HepG2 (cell line): ENCODE results near the gene GALNT9. TPM values are rescaled to one million over a fixed set of nuclear protein-coding genes. Genes with fewer than 3 reads are reported as not detected.

Experiments
- ATAC-seq: fragments of 200-7000 bp; cut with Tn5 transposase; 3 replicates; pipeline ENCODE4 v1.9.1; 2020; ENCODE audit warnings: mild to moderate bottlenecking, moderate library complexity
- BruUV-seq: library from RNA; stranded (reverse); fragments of 400-500 nt; replicated peaks from 2 replicates; lab custom pipeline; 2021; lab: Mats Ljungman, UMichigan
- CTCF ChIA-PET: fragments of 300-600 bp; formaldehyde crosslinking; extraction: SDS; loops from one replicate; lab custom pipeline; 2021; ENCODE audit warnings: low total read pairs, inconsistent platforms, low intra/inter-chr PET ratio; lab: Yijun Ruan, JAX
- POLR2A ChIA-PET: fragments of 350-600 bp; sonication (Branson Sonifier 250); formaldehyde crosslinking; loops from one replicate; lab custom pipeline; 2020; ENCODE audit warnings: antibody characterized with exemption, inconsistent platforms; lab: Yijun Ruan, JAX
- DNase-seq: peaks from one replicate; pipeline ENCODE4 v3.0.0-alpha.2; 2015; ENCODE audit warnings: low spot score
- FAIRE-seq: peaks from 3 replicates; lab custom pipeline; 2011; peaks lifted over from hg19 to GRCh38; lab: Jason Lieb, UNC
- H2AFZ ChIP-seq: one replicate; pipeline ENCODE4 v1.6.1; 2011; ENCODE audit warnings: low read length, inconsistent platforms
- H3K27ac ChIP-seq: fragments of 300-600 bp; 3 replicates; pipeline ENCODE4 v1.8.0; 2011; ENCODE audit warnings: mixed run types, mild to moderate bottlenecking, mixed read lengths, low read length, inconsistent platforms; ENCODE audit not compliant: insufficient read depth; ENCODE audit errors: extremely low read length
- H3K27me3 ChIP-seq, 2 experiments: fragments of 200-600 bp in 1 of 2; 2 replicates in 1 of 2; 3 replicates in 1 of 2; pipeline versions ENCODE4 v1.6.0 to v1.8.0; 2011; ENCODE audit warnings: low read length in 2 of 2, mild to moderate bottlenecking in 2 of 2, moderate library complexity in 2 of 2, inconsistent platforms in 1 of 2; ENCODE audit not compliant: insufficient read depth in 2 of 2, control insufficient read depth in 1 of 2
- H3K36me3 ChIP-seq, 2 experiments: fragments of 200-600 bp in 1 of 2; replicated peaks in 1 of 2; 2 replicates in 1 of 2; 3 replicates in 1 of 2; pipeline versions ENCODE4 v1.5.1 to v1.8.0; 2011; ENCODE audit warnings: low read length in 2 of 2, inconsistent platforms in 1 of 2; ENCODE audit not compliant: insufficient read depth in 2 of 2, control insufficient read depth in 1 of 2
- H3K4me1 ChIP-seq: 2 replicates; pipeline ENCODE4 v1.5.1; 2012; ENCODE audit warnings: low read length, inconsistent platforms; ENCODE audit not compliant: insufficient read depth
- H3K4me2 ChIP-seq: 2 replicates; pipeline ENCODE4 v1.6.0; 2011; ENCODE audit warnings: low read depth, low read length, inconsistent platforms
- H3K4me3 ChIP-seq, 3 experiments: fragments of 200-600 bp in 1 of 3; sonication (generic), shearing (Covaris generic) in 1 of 3; replicated peaks in 1 of 3; 2 replicates each; pipeline ENCODE4 v1.5.1; 2011 to 2016; ENCODE audit warnings: low read length in 3 of 3, inconsistent platforms in 2 of 3, low read depth in 2 of 3, mild to moderate bottlenecking in 2 of 3, control low read depth in 1 of 3, mixed read lengths in 1 of 3; ENCODE audit not compliant: insufficient read depth in 1 of 3
- H3K79me2 ChIP-seq: one replicate; pipeline ENCODE4 v1.6.1; 2011; ENCODE audit warnings: low read length, inconsistent platforms; ENCODE audit not compliant: insufficient read depth
- H3K9ac ChIP-seq: 2 replicates; pipeline ENCODE4 v1.6.0; 2011; ENCODE audit warnings: mild to moderate bottlenecking, low read depth, low read length, inconsistent platforms; ENCODE audit not compliant: insufficient read depth
- H3K9me3 ChIP-seq: 2 replicates; pipeline ENCODE4 v1.5.1; 2012; ENCODE audit warnings: mild to moderate bottlenecking, low read length
- H4K20me1 ChIP-seq: 2 replicates; pipeline ENCODE4 v1.6.0; 2011; ENCODE audit warnings: inconsistent platforms, mild to moderate bottlenecking, low read length, moderate library complexity; ENCODE audit not compliant: insufficient read depth
- CBFB ChIP-seq: sonication (generic); formaldehyde crosslinking; IDR thresholded peaks from 2 replicates; pipeline ENCODE4 v1.4.0; 2020; ENCODE audit warnings: missing genetic modification reagents
- CBX1 ChIP-seq: IDR thresholded peaks from one replicate; pipeline ENCODE4 v1.6.1; 2016; ENCODE audit warnings: antibody characterized with exemption, low read depth
- CHCHD3 ChIP-seq: sonication (generic); formaldehyde crosslinking; IDR thresholded peaks from 2 replicates; pipeline ENCODE4 v1.8.0; 2022; ENCODE audit warnings: mild to moderate bottlenecking, missing genetic modification reagents, moderate library complexity
- DR1 ChIP-seq: sonication (generic); formaldehyde crosslinking; IDR thresholded peaks from 2 replicates; pipeline ENCODE4 v1.8.0; 2021; ENCODE audit warnings: mild to moderate bottlenecking, missing genetic modification reagents, inconsistent platforms
- NR1H2 ChIP-seq: sonication (generic); formaldehyde crosslinking; IDR thresholded peaks from 2 replicates; pipeline ENCODE4 v1.8.1; 2022; ENCODE audit warnings: low read depth, missing genetic modification reagents, borderline replicate concordance
- RCOR2 ChIP-seq: IDR thresholded peaks from 2 replicates; pipeline ENCODE4 v1.6.1; 2016; ENCODE audit warnings: missing biosample characterization, missing genetic modification reagents
- TCF12 ChIP-seq, 2 experiments: fragments of 450-650 bp in 1 of 2; sonication (generic) in 1 of 2; formaldehyde crosslinking in 1 of 2; IDR thresholded peaks; 2 replicates each; pipeline versions ENCODE4 v1.6.1 to v1.8.0; 2017 to 2022; ENCODE audit warnings: antibody characterized with exemption in 1 of 2, mild to moderate bottlenecking in 1 of 2, missing genetic modification reagents in 1 of 2, moderate library complexity in 1 of 2
- TMF1 ChIP-seq: sonication (generic); formaldehyde crosslinking; IDR thresholded peaks from 2 replicates; pipeline ENCODE4 v1.8.1; 2022; ENCODE audit warnings: low read depth, missing genetic modification reagents
- YEATS4 ChIP-seq: sonication (generic); formaldehyde crosslinking; IDR thresholded peaks from 2 replicates; pipeline ENCODE4 v1.4.0; 2020; ENCODE audit warnings: missing genetic modification reagents, borderline replicate concordance
- ZFP36L1 ChIP-seq: sonication (generic); formaldehyde crosslinking; IDR thresholded peaks from 2 replicates; pipeline ENCODE4 v1.8.0; 2022; ENCODE audit warnings: mild to moderate bottlenecking, missing genetic modification reagents, moderate library complexity
- ZNF333 ChIP-seq: sonication (generic); formaldehyde crosslinking; IDR thresholded peaks from 2 replicates; pipeline ENCODE4 v1.4.0; 2020; ENCODE audit warnings: mild to moderate bottlenecking, missing genetic modification reagents, borderline replicate concordance
- ZNF792 ChIP-seq: IDR thresholded peaks from 2 replicates; pipeline ENCODE4 v1.6.1; 2016
- WGBS: methylation state at CpG from one replicate; pipeline ENCODE4 v1.1.6; 2017; ENCODE audit warnings: low lambda C conversion rate; 5-methylcytosine and 5-hydroxymethylcytosine counted together
- in situ Hi-C: cut with HindIII; loops from 2 replicates; pipeline ENCODE4 v1.10.0; 2017; ENCODE audit warnings: low pct_unique_long_range_greater_than_20kb; ENCODE audit not compliant: extremely low pct_ligation_motif_present
- intact Hi-C: fragments of 100-400 bp; cut with micrococcal nuclease; formaldehyde crosslinking; loops from one replicate; pipeline ENCODE4 v1.10.0; 2022; ENCODE audit not compliant: unreplicated experiment
- polyA plus RNA-seq, 8 experiments: library from polyadenylated mRNA; depleted of rRNA in 3 of 8; stranded (reverse) in 7 of 8; unstranded in 1 of 8; fragments of >200 nt; fragmentation: Illumina TruSeq in 4 of 8; extraction: Trizol in 4 of 8; gene quantifications; 2 replicates each; pipeline versions ENCODE4 v1.2.1 to v1.2.3, GENCODE V29; 2011 to 2016; ENCODE audit warnings: low read depth in 4 of 8, missing spikeins in 1 of 8, mixed read lengths in 1 of 8; ENCODE audit not compliant: insufficient read depth in 1 of 8
- total RNA-seq, 5 experiments: library from RNA; depleted of rRNA; stranded (reverse); fragments of >200 nt; fragmentation: Illumina TruSeq; extraction: Trizol; gene quantifications; 2 replicates each; pipeline ENCODE4 v1.2.3, GENCODE V29; 2016; ENCODE audit warnings: low read depth in 1 of 5

The GALNT9 gene
- total and polyA plus RNA-seq, 2 of the 13 experiments (the other 11 are each of a cell fraction or from before 2014, with no cell fraction given), result 0.04 TPM; not detected in 1

DNA sequence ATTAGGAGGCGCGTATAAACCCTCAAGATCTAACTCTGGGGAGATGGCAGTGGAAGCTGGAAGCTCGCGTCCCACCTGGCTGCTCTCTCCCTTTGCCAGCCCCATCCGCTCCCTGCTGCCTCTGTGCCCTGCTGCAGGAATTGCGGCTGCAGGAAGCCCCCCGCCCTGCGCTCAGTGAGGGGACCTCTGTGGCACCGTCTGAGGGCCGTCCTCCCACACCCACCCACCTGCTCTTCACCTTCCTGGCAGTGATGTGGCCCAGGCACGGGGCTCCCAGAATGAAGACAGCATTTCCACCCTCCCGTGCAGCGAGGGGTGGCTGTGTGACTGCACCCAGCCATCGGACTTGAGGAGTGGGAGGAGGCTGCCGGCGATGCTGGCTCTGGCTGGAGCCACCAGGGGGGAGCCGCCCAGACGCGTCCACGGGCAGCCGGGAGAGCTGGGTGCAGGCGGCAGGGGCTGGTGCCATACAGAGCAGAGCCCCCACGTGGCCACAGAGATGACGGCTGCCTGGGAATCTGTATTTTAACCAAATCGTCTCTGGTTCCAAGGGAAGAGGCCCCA, 28.3 kb upstream of the GALNT9 start:
- intact Hi-C loops (no loop called here), in situ Hi-C loops (no loop called here)
- H3K27me3 ChIP-seq, result peaks cover 11 to 67% of the 10 kb centered on the region in 2 experiments; a peak in 4 of 5 replicates
- FAIRE-seq (no peak), ATAC-seq (no peak), DNase-seq (no peak)
- H3K9ac ChIP-seq, result no peak overlapping the region
- H3K79me2 ChIP-seq, result no peaks in the 10 kb centered on the region
- TF ChIP-seq DR1 (CRISPR knock-in tag), result no peak
- TF ChIP-seq NR1H2 (CRISPR knock-in tag), result no peak
- no peak for TF ChIP-seq CBX1
- no peak for TF ChIP-seq ZFP36L1 (CRISPR knock-in tag)
- TF ChIP-seq TCF12 (IDR thresholded peaks at IDR 0.05), result no peak
- TF ChIP-seq TCF12 (CRISPR knock-in tag; IDR thresholded peaks at IDR 0.05), result no peak
- ChIA-PET POLR2A (no interaction called here), CTCF (no interaction called here)
- no peak overlapping the region for H3K4me2 ChIP-seq
- H4K20me1 ChIP-seq, result no peaks in the 10 kb centered on the region
- no peak overlapping the region for H3K27ac ChIP-seq
- no peak overlapping the region for H3K4me3 ChIP-seq
- H3K9me3 ChIP-seq, result no peaks in the 10 kb centered on the region
- 38% methylated on average over 7 of the region's 25 CpGs for WGBS
- H3K36me3 ChIP-seq, result no peaks in the 10 kb centered on the region
- no peaks in the 10 kb centered on the region for H3K4me1 ChIP-seq
- no peak overlapping the region for H2AFZ ChIP-seq
- no TSS peak for BruUV-seq

DNA sequence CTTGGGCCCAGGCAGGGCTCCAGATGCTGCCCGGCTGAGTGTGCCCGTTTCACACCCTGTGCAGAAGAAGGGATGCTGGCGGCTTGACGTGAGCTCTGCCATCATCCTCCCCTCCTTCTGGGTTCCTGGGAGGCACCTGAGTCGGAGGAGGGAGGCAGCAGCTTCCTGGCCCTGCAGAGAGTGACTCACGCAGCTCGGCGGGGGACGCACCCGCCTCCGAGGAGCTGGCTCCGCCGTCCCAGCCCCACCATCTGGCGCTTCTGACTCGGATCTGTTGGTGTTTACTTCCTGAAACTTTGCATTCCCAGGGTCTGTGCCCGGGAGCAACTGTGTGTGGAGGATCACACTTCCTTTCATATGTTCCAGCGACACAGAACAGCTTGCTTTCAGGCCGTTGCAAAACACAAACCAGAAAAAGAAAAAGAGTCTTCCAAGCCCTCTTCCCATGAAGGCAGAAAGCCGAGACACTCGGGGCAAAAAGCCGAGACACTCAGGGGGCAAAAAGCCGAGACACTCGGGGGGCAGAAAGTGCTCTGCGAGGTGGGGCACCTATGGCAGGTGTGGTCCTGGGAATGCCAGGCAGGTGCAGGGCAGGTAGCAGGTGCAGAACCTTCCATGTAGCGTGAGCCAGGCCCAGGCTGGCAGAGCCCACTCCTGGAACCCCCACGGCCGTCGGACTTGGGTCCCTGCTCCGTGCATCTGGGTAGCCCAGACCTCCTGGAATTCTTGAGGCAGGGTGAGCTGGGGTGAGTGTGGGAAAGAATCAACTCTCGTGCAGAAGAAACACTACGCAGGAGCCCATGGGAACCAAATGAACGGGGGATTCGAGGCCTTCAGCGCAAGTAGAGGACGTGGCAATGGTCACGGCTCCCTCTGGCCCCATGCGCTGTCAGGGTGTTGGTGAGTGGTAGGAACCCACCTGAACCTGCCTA, 27.6 kb upstream of the GALNT9 start:
- Histone ChIP-seq H3K36me3 (no peaks in the 10 kb centered on the region), H3K4me3 (no peak overlapping the region), H3K4me1 (no peaks in the 10 kb centered on the region), H3K9ac (no peak overlapping the region), H3K4me2 (no peak overlapping the region), H3K27ac (no peak overlapping the region), H3K27me3 (peaks cover 11 to 74% of the 10 kb centered on the region in 2 experiments; a peak in 4 of 5 replicates), H3K79me2 (no peaks in the 10 kb centered on the region), H2AFZ (no peak overlapping the region), H3K9me3 (no peaks in the 10 kb centered on the region), H4K20me1 (no peaks in the 10 kb centered on the region)
- intact Hi-C loops (no loop called here), in situ Hi-C loops (no loop called here)
- TF ChIP-seq CBFB, result no peak
- TF ChIP-seq RCOR2 (CRISPR knock-in tag), result no peak
- TF ChIP-seq ZNF333 (CRISPR knock-in tag), result no peak
- TF ChIP-seq TMF1 (CRISPR knock-in tag), result no peak
- TF ChIP-seq YEATS4 (CRISPR knock-in tag), result no peak
- TF ChIP-seq ZNF792 (CRISPR knock-in tag), result no peak
- no peak for TF ChIP-seq CHCHD3 (CRISPR knock-in tag)
- ChIA-PET CTCF (no interaction called here), POLR2A (no interaction called here)
- BruUV-seq, result no TSS peak
- ATAC-seq (no peak; the same call in 2 of the 3 replicates), DNase-seq (no peak), FAIRE-seq (no peak)
- 19% methylated on average over 17 of the region's 37 CpGs for WGBS
